ENCODE results near the gene ARHGEF40.

DNA sequence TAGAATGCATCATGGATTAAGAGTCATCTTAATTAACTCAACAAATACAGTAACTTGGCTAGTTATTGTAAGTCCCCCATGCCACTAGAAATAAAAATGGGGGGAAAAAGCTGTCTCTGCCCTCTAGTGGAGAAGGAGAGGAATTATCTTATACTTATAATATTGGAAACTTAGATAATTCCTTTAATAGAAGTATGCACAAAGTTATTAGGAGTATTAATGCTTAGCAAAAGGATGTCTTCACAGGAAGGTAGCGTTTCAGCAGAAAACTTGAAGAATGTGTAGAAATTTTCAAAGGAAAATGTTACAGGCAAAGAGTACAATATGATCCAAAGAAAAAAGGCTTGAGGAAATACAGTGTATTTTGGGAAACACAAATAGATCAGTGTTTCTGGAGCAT, 65.9 kb downstream of the ARHGEF40 start:
- no peak for TF ChIP-seq EZH2phosphoT487 (IDR thresholded peaks at IDR 0.05; ENCODE audit: insufficient read depth, low read depth)
- no peak for TF ChIP-seq EZH2 (IDR thresholded peaks at IDR 0.05; ENCODE audit: insufficient read depth, poor library complexity, severe bottlenecking)

Measured in GM23248 (cell line).